MCF 10A (cell line): ENCODE data around the gene TBCK. TPM values are rescaled to one million over a fixed set of nuclear protein-coding genes. Genes with fewer than 3 reads are reported as not detected.

Source experiments
- BruUV-seq: library from RNA; stranded (reverse); fragments of 400-500 nt; replicated peaks from 2 replicates; lab custom pipeline; 2021; lab: Mats Ljungman, UMichigan
- CTCF ChIA-PET: fragments of 300-600 bp; sonication (Branson Sonifier 250); formaldehyde crosslinking; extraction: SDS; loops from one replicate; lab custom pipeline; 2021; ENCODE audit warnings: antibody characterized with exemption, inconsistent platforms; lab: Yijun Ruan, JAX
- POLR2A ChIA-PET: fragments of 300-600, 350-650 bp; sonication (Branson Sonifier 250); formaldehyde crosslinking; extraction: SDS; loops from one replicate; lab custom pipeline; 2020; ENCODE audit warnings: antibody characterized with exemption, inconsistent platforms; lab: Yijun Ruan, JAX
- DNase-seq: peaks from one replicate; pipeline ENCODE4 v3.0.0-alpha.2; 2018; ENCODE audit not compliant: unreplicated experiment
- H3K27ac Mint-ChIP-seq: one replicate; pipeline ENCODE4 v1.8.0; 2022; ENCODE audit warnings: mild to moderate bottlenecking, low read depth, mixed read lengths; ENCODE audit not compliant: unreplicated experiment
- H3K27me3 Mint-ChIP-seq: one replicate; pipeline ENCODE4 v1.8.0; 2022; ENCODE audit warnings: mixed read lengths; ENCODE audit not compliant: insufficient read depth, unreplicated experiment
- H3K36me3 Mint-ChIP-seq: one replicate; pipeline ENCODE4 v1.8.0; 2022; ENCODE audit warnings: mild to moderate bottlenecking, moderate library complexity, mixed read lengths; ENCODE audit not compliant: insufficient read depth, unreplicated experiment
- H3K4me1 Mint-ChIP-seq: one replicate; pipeline ENCODE4 v1.8.0; 2022; ENCODE audit warnings: mixed read lengths; ENCODE audit not compliant: insufficient read depth, unreplicated experiment
- H3K4me3 Mint-ChIP-seq: one replicate; pipeline ENCODE4 v1.8.0; 2022; ENCODE audit warnings: mild to moderate bottlenecking, moderate library complexity, mixed read lengths; ENCODE audit not compliant: unreplicated experiment
- H3K9me3 Mint-ChIP-seq: one replicate; pipeline ENCODE4 v1.8.0; 2022; ENCODE audit warnings: mixed read lengths; ENCODE audit not compliant: unreplicated experiment
- CTCF ChIP-seq: fragments of 200-600 bp; IDR thresholded peaks from one replicate; pipeline ENCODE4 v1.8.0; 2022; ENCODE audit warnings: antibody characterized with exemption, mild to moderate bottlenecking; ENCODE audit not compliant: unreplicated experiment
- intact Hi-C: fragments of 100-400 bp; cut with micrococcal nuclease; formaldehyde crosslinking; loops from 2 replicates; pipeline ENCODE4 v1.14.1; 2022
- total RNA-seq: library from RNA; stranded (reverse); gene quantifications from 2 replicates; pipeline ENCODE4 v1.2.3, GENCODE V29; 2022

The TBCK gene
- total RNA-seq, 1 experiment from 2014 or later, result 27.8 TPM

- BruUV-seq, result no TSS peak
Measured at GRCh38 chr4:106034751-106035150, 281.3 kb downstream of the TBCK start.

GRCh38 chr4:106034220-106034619 lies 281.8 kb downstream of the TBCK start:
- H3K27ac Mint-ChIP-seq, result no peak overlapping the region
- peak; percentile 7 for DNase-seq
- ChIA-PET POLR2A (interaction anchor here (0.6 kb wide), 1 partner anchor 320 kb away, joined by 3 read pairs; no protein-coding TSS in a partner anchor), CTCF (interaction anchor here (1.0 kb wide), 1 partner anchor 168 kb away, joined by 3 read pairs; no protein-coding TSS in a partner anchor)
- no peaks in the 10 kb centered on the region for H3K36me3 Mint-ChIP-seq
- no peak for TF ChIP-seq CTCF
- H3K9me3 Mint-ChIP-seq, result peaks cover 14% of the 10 kb centered on the region
- H3K27me3 Mint-ChIP-seq, result no peaks in the 10 kb centered on the region
- no peaks in the 10 kb centered on the region for H3K4me1 Mint-ChIP-seq
- no TSS peak for BruUV-seq
- no peak overlapping the region for H3K4me3 Mint-ChIP-seq
- intact Hi-C loops, result no loop called here

More at GRCh38 chr4:106034751-106035150, 281.3 kb downstream of the TBCK start:
- H3K9me3 Mint-ChIP-seq, result peaks cover 14% of the 10 kb centered on the region
- intact Hi-C loops, result no loop called here
- no peaks in the 10 kb centered on the region for H3K36me3 Mint-ChIP-seq
- no peak for DNase-seq
- ChIA-PET CTCF (interaction anchor here (1.0 kb wide), 1 partner anchor 168 kb away, joined by 3 read pairs; no protein-coding TSS in a partner anchor), POLR2A (interaction anchor here (0.6 kb wide), 1 partner anchor 320 kb away, joined by 3 read pairs; no protein-coding TSS in a partner anchor)
- TF ChIP-seq CTCF, result no peak
- no peaks in the 10 kb centered on the region for H3K4me1 Mint-ChIP-seq
- H3K27ac Mint-ChIP-seq, result no peak overlapping the region
- no peak overlapping the region for H3K4me3 Mint-ChIP-seq
- H3K27me3 Mint-ChIP-seq, result no peaks in the 10 kb centered on the region

GRCh38 chr4:106033469-106033868 lies 282.5 kb downstream of the TBCK start:
- Mint-ChIP-seq H3K27ac (no peak overlapping the region), H3K27me3 (no peaks in the 10 kb centered on the region), H3K9me3 (peaks cover 14% of the 10 kb centered on the region), H3K4me1 (no peaks in the 10 kb centered on the region), H3K36me3 (no peaks in the 10 kb centered on the region), H3K4me3 (no peak overlapping the region)
- no peak for DNase-seq
- no peak for TF ChIP-seq CTCF
- CTCF ChIA-PET, result no interaction called here
- no TSS peak for BruUV-seq
- POLR2A ChIA-PET, result no interaction called here
- intact Hi-C loops, result no loop called here

- ChIA-PET POLR2A (no interaction called here), CTCF (no interaction called here)
- peaks cover 19% of the 10 kb centered on the region for H3K9me3 Mint-ChIP-seq
- no peak overlapping the region for H3K4me3 Mint-ChIP-seq
- no peaks in the 10 kb centered on the region for H3K36me3 Mint-ChIP-seq
- no TSS peak for BruUV-seq
- no peaks in the 10 kb centered on the region for H3K4me1 Mint-ChIP-seq
- peak; percentile 43 for DNase-seq
- no peak for TF ChIP-seq CTCF
- H3K27me3 Mint-ChIP-seq, result no peaks in the 10 kb centered on the region
- H3K27ac Mint-ChIP-seq, result no peak overlapping the region
- intact Hi-C loops, result no loop called here
Measured at GRCh38 chr4:106032851-106033286, 283.1 kb downstream of the TBCK start.
